ENCODE results near the gene GEN1. TPM values are rescaled to one million over a fixed set of nuclear protein-coding genes. Genes with fewer than 3 reads are reported as not detected.

Gene GEN1
- total and polyA plus RNA-seq, 2 of the 4 experiments (the other 2 are of a cell fraction) = 7.9 to 8.3 TPM

DNA sequence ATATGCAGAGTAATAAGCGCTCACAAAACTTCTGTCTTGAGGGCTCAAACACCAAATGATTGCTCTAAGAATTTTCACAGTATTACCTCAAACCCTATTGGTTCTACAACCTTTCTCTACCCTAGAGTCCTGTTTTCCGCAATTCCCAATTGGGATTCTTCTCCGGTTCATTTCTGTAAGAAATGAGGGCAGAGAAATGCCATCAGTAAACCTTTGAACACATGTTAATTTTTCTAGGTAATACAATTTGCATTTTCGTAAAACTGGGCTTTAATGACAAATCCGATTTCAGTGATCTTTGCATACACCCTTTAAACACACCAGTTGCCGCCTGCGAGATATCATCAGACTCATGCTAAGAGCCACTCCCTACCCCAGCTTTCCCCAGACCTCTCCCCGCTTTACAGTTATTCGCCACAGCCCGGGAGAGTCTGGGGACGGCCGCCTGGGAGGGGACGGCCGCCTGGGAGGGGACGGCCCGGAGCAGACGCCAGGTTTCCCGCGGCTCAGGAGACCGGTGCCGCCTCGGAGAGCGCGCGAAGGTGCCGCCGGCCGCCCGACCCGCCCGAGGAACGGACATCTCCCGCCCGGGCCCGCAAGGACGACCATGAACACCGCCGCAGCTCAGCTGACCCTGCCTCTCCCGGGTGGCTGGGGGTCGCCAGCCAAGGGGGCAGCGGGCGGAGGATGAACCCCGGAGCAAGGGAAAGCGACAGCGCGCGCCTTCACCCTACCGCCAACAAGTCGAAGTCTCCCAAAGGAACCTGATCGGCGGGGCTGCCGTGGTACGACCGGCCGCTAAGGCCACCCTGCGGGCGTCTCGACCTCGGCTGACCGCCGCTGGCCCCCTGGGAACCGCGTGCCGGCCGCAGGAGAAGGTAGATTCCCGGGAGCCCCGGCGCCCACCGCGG lies 791 bp upstream of the GEN1 start:
- TF ChIP-seq MXI1 (IDR thresholded peaks at IDR 0.05; ENCODE audit: borderline replicate concordance, low read depth, low read length) = no peak
- H2AK9ac ChIP-seq (replicated peaks; ENCODE audit: low read depth, low read length, poor library complexity) = peak overlapping the region; percentile 92
- H3K14ac ChIP-seq (replicated peaks; ENCODE audit: low read depth, low read length) = peak overlapping the region; percentile 39; the same call in 1 of the 2 replicates
- H3K4me2 ChIP-seq (ENCODE audit: low read depth, low read length) = peak overlapping the region; percentile 92
- dilution Hi-C loops (cut with HindIII; ENCODE audit: low sequenced_read_pairs, unreplicated experiment) = no loop called here
- peak; percentile 70 for ATAC-seq (ENCODE audit: low read depth)
- H3K4me3 ChIP-seq (ENCODE audit: insufficient read depth, low read depth, low read length) = peak overlapping the region; percentile 95
- H4K5ac ChIP-seq (ENCODE audit: low read depth, low read length) = no peak overlapping the region
- in situ Hi-C loops (cut with MboI; ENCODE audit: low sequenced_read_pairs) = no loop called here
- H2AFZ ChIP-seq (replicated peaks; ENCODE audit: low read length, poor library complexity) = peak overlapping the region; percentile 97
- peak overlapping the region; percentile 99 for H3K27ac ChIP-seq (ENCODE audit: insufficient read depth, low read length)
- H4K20me1 ChIP-seq (ENCODE audit: insufficient read depth, low read length) = no peaks in the 10 kb centered on the region; the same call in 1 of the 2 replicates
- peaks cover 11 to 19% of the 10 kb centered on the region in 2 experiments; a peak in 3 of 4 replicates for H3K79me1 ChIP-seq (ENCODE audit: low read depth in 1 of 2, low read length in 2 of 2)
- 0 out of 2 replicates have a peak overlapping the region, but pooled peaks have one; percentile 47 for H3K56ac ChIP-seq (ENCODE audit: extremely low read depth, insufficient read depth, low read length)
- H3K4me1 ChIP-seq (ENCODE audit: control insufficient read depth, insufficient read depth, low read length) = no peaks in the 10 kb centered on the region
- peak overlapping the region; percentile 59 to 74; a peak in 2 of 4 replicates for H4K8ac ChIP-seq (ENCODE audit: low read depth in 2 of 2, low read length in 2 of 2)
- no peak overlapping the region for H2BK15ac ChIP-seq (ENCODE audit: low read depth, low read length)
- no peak overlapping the region; the same call in 1 of the 2 replicates for H4K91ac ChIP-seq (ENCODE audit: insufficient read depth, low read depth, low read length)
- H2AK5ac ChIP-seq (ENCODE audit: low read depth, low read length) = no peak overlapping the region
- no peaks in the 10 kb centered on the region for H3K9me3 ChIP-seq (ENCODE audit: control insufficient read depth, insufficient read depth, low read length)
- ChIA-PET CTCF (interaction anchor here (1.2 kb wide), 1 partner anchor 20 kb away, joined by 4 read pairs; no protein-coding TSS in a partner anchor), POLR2A (ENCODE audit: unreplicated experiment) (no interaction called here)
- H2BK120ac ChIP-seq (ENCODE audit: low read depth, low read length) = no peak overlapping the region; the same call in 1 of the 2 replicates
- H3K9me1 ChIP-seq (ENCODE audit: insufficient read depth, low read length) = no peaks in the 10 kb centered on the region; the same call in 1 of the 2 replicates
- peak overlapping the region; percentile 48; the same call in 1 of the 2 replicates for H3K4ac ChIP-seq (ENCODE audit: low read depth, low read length)
- no TSS peak for BruUV-seq (replicated peaks)
- H3K27me3 ChIP-seq (ENCODE audit: control insufficient read depth, insufficient read depth, low read length) = no peaks in the 10 kb centered on the region
- no peaks in the 10 kb centered on the region for H3K36me3 ChIP-seq (ENCODE audit: control insufficient read depth, insufficient read depth, low read length)
- no peak overlapping the region for H2BK20ac ChIP-seq (ENCODE audit: low read depth, low read length)
- intact Hi-C loops (cut with micrococcal nuclease) = no loop called here
- peak; percentile 34 for DNase-seq
- H2BK5ac ChIP-seq (ENCODE audit: low read depth, low read length, poor library complexity, severe bottlenecking) = peak overlapping the region; percentile 59
- H3K18ac ChIP-seq (ENCODE audit: low read depth, low read length) = no peak overlapping the region
- peak overlapping the region; percentile 80 for H3K23ac ChIP-seq (ENCODE audit: low read depth, low read length)
- peak overlapping the region; percentile 66 for H3K9ac ChIP-seq (ENCODE audit: low read depth, low read length)
- 0% methylated on average over 34 of the region's 70 CpGs; no CpG with 5 or more reads in 1 of the 2 experiments for WGBS, 2 experiments (ENCODE audit: extremely low coverage in 2 of 2, insufficient read length in 1 of 2)
